AG08395 (cell line): ENCODE measurements around the gene IDH3G.

Experiments
- DNase-seq: peaks from one replicate; pipeline ENCODE4 v3.0.0; 2012; ENCODE audit warnings: mixed read lengths, low spot score

Gene IDH3G

DNA sequence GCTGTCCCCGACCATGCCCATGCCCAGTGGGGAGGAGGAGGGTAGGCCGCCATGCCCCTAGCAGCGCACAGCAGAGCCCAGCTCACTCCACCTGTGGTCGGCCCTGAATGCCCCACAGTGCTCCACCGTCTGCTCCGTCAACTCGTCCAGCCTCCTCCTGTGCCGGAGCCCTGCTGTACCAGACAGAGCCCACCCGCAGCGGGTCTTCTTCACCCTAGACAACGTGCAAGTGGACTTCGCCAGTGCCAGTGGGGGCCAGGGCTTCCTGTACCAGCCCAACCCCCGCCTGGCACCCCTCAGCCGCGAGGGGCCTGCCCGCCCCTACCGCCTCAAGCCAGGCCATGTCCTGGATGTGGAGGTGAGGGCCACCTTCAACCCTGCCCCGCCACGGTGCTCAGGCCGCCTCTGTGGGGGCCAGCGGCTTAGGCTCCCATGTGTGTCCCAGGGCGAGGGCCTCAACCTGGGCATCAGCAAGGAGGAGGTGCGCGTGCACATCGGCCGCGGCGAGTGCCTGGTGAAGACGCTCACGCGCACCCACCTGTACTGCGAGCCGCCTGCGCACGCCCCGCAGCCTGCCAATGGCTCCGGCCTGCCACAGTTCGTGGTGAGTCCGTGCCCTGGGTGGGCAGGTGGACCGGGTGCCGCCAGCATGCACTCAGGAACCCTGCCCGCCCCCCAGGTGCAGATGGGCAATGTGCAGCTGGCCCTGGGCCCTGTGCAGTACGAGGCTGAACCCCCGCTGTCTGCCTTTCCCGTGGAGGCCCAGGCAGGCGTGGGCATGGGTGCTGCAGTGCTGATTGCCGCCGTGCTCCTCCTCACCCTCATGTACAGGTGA, 20.2 kb downstream of the IDH3G start:
- DNase-seq = no peak

DNA sequence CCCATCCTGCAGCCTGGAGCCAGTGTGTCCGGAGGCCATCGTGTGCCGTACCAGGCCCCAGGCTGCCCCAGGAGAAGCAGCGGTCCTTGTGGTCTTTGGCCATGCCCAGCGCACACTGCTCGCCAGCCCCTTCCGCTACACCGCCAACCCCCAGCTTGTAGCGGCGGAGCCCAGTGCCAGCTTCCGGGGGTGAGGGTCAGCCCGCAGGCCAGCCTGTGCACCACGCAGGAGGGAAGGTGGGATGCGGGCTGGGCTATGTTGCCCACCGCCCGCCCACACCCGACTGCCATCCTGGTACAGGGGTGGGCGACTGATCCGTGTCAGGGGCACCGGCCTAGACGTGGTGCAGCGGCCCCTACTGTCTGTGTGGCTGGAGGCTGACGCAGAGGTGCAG, 21.0 kb downstream of the IDH3G start:
- no peak for DNase-seq

DNA sequence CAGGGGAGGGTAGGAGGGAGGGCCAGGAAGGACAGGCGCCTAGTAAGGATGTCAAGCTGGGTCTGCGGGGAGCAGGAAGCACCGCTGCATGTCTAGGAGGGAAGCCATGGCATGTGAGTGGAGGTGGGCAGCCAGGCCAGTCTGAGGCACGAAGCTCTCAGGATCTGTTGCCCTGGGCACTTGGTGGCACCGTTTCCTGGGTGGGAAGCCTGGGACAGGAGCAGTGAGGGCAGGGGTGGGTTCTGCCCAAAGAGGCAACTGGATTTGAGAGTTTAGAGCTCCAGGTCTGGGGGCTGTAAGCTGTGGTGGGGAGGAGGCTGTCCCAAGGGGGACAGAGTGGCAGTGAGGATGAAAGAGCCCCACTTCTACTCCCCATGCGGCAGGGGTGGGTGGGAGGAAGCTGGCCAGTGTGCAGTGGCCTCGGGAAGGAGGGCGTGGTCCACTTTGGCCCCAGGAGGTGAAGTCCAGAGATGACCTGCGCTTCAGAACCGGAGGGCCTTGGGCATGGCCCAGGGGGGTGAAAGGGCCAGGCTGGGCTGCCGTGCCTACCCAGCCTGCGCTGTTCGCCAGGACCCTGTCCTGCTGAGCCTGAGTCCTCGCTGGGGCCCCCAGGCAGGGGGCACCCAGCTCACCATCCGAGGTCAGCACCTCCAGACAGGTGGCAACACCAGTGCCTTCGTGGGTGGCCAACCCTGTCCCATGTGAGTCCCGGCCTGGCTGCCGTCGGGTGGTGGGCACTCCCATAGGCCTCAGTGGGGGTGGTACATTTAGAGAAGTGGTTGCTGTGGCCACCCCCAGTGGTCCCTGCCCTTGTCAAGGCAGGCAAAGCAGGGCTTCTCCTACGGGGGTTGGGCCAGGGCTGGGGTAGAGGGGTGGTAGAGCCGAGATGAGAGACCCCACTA, 21.6 kb downstream of the IDH3G start:
- DNase-seq = no peak

DNA sequence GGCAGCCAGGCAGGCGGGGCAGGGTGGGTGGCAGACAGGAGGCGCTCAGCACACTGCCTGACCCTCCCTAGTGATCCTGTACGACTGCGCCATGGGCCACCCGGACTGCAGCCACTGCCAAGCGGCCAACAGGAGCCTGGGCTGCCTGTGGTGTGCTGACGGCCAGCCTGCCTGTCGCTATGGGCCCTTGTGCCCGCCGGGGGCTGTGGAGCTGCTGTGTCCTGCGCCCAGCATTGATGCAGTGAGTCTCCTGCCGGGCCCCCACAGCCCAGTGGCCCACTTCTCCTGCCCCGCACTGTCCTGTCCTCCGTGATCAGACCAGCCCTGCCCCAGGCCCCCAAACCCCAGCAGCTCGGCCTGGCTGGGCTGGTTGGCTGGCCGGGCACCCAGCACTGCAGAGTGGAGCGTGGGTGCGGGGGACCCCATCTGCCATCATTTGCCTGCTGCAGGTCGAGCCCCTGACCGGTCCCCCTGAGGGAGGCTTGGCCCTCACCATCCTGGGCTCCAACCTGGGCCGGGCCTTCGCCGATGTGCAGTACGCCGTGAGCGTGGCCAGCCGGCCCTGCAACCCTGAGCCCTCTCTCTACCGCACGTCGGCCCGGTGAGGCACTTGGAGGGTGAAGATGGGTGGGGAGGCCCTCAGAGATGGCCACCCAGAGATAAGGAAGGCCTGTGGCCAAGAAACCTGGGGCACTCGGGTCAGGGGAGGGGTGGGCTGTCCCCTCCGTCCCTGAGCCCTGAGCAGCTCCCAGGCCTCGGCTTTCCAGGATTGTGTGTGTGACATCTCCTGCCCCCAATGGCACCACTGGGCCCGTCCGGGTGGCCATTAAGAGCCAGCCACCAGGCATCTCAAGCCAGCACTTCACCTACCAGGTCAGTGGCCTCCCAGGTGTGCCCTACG, 22.5 kb downstream of the IDH3G start:
- no peak for DNase-seq

DNA sequence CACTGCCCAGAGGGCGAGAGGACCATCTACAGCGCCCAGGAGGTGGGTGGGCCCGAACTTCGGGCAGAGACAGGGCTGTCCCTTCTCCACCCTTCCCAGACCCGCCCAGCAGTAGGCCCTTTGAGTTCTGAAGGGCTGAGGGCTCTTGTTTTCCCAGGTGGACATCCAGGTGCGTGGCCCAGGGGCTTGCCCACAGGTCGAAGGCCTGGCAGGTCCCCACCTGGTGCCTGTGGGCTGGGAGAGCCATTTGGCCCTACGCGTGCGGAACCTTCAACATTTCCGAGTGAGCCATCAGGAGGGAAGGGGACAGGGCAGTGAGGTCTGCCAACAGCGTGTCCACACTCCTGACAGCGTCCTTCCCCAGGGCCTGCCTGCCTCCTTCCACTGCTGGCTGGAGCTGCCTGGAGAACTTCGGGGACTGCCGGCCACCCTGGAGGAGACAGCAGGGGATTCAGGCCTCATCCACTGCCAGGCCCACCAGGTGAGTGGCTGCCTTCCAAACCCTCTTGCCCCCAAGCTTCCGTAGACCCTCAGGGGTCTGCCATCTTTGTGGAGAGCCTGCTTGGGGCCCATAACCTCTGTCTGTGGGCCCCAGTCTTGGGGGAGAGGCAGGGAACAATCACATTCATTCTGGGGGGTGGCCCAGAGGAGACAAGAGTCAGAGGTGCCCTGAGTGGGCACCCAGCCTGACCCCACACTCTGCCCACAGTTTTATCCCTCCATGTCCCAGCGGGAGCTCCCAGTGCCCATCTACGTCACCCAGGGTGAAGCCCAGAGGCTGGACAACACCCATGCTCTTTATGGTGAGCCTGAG, 23.4 kb downstream of the IDH3G start:
- no peak for DNase-seq

DNA sequence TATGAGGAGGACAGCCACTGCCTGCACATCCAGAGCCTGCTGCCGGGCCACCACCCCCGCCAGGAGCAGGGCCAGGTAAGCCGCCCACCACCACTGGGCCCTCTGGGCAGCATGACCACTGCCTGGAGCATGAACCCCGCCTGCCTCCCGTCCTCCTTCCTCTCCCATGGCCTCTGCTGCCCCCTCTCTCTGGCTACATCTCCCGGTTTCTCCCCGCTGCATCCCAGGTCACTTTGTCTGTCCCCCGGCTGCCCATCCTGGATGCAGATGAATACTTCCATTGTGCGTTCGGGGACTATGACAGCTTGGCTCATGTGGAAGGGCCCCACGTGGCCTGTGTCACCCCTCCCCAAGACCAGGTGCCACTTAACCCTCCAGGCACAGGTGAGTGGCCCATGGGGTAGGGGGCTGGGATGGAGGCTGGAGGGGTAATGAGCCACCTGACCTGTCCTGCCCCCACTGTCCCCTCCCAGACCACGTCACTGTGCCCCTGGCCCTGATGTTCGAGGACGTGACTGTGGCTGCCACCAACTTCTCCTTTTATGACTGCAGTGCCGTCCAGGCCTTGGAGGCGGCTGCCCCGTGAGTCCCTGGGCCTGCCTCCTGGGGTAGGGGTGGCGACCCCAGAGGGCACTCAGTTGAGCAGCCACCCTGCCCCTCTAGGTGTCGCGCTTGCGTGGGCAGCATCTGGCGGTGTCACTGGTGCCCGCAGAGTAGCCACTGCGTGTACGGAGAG, 24.1 kb downstream of the IDH3G start:
- no peak for DNase-seq

DNA sequence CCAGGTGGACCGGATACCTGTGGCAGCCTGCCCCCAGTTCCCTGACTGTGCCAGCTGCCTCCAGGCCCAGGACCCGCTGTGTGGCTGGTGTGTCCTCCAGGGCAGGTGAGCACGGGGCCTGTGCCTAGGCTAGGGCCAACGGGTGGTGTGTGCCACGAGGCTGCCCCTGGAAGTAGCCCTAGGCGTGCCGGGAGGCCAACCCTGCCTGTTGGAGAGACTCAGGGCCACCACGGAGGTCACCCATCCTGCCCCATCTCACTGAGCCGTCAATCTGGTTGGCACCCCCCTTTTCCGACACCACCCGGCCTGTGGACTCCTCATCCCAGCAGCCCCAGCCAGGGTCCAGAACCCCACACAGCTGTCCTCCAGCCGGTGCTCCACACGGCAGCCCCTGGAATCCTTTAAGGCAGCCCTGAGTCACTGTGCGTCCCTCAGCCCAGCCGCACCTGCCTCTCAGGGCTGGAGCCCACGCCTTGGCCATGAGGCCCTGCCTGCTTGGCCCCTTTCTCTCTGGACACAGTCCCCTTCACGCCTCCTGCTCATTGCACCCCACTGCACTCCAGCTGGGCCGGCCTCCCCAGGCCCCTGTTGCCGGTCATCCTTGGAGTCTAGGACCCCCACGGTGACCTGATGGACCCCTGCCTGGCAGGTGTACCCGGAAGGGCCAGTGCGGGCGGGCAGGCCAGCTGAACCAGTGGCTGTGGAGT, 24.9 kb downstream of the IDH3G start:
- no peak for DNase-seq

DNA sequence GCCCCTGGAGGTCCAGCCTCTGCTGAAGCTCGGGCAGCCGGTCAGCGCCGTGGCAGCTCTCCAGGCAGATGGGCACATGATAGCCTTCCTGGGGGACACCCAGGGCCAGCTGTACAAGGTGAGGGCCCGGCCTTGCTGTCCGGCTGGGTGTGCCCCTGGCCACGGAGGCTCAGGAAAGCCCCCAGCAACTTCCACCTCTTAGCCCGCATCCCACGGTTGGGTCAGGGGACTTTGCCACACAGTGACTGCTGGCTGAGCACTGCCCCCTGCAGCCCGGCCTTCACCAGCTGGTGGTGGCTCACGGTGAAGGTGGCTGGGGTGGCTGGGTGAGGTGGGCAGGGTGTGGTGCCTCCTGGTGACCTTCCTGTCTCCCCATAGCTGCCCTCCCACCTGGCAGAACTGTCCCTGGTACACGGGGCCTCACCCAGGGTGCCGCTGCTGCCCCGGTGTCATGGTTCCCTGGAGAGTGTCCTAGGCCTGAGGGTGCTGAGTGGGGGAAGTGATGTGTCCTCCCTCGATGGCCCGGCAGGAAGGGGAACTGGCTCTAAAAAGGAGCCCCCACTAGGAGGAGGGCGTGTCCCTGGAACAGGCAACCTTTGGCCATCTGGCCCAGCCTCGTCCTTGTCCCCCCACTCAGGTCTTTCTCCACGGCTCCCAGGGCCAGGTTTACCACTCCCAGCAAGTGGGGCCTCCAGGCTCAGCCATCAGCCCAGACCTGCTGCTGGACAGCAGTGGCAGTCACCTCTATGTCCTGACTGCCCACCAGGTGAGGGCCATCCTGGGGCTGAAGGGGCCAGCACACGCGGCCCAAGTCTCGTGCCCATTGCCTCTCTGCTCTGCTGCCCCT, 25.6 kb downstream of the IDH3G start:
- no peak for DNase-seq

DNA sequence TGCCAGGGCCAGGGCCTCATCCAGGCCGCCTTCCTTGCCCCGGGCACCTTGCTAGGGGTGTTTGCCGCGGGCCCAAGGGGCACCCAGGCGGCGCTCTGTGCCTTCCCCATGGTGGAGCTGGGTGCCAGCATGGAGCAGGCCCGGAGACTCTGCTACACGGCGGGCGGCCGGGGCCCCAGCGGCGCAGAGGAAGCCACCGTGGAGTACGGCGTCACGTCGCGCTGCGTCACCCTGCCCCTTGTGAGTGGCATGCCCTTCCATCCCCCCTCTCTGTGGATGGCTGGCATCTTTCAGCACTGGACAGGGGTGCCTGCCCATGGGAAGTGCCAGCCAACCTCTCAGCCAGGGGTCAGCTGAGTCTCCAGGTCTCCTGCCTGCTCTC, 26.5 kb downstream of the IDH3G start:
- DNase-seq = no peak

DNA sequence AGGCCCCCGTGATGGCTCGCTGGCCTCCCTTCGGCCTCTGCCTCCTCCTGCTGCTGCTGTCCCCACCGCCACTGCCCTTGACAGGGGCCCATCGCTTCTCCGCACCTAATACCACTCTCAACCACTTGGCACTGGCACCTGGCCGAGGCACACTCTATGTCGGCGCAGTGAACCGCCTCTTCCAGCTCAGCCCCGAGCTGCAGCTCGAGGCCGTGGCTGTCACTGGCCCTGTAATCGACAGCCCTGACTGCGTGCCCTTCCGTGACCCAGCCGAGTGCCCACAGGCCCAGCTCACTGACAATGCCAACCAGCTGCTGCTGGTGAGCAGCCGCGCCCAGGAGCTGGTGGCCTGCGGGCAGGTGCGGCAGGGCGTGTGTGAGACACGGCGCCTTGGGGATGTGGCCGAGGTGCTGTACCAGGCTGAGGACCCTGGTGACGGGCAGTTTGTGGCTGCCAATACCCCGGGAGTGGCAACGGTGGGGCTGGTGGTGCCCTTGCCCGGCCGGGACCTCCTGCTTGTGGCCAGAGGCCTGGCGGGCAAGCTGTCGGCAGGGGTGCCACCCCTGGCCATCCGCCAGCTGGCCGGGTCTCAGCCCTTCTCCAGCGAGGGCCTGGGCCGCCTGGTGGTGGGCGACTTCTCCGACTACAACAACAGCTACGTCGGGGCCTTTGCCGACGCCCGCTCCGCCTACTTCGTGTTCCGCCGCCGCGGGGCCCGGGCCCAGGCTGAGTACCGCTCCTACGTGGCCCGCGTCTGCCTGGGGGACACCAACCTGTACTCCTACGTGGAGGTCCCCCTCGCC, 27.1 kb downstream of the IDH3G start:
- no peak for DNase-seq

DNA sequence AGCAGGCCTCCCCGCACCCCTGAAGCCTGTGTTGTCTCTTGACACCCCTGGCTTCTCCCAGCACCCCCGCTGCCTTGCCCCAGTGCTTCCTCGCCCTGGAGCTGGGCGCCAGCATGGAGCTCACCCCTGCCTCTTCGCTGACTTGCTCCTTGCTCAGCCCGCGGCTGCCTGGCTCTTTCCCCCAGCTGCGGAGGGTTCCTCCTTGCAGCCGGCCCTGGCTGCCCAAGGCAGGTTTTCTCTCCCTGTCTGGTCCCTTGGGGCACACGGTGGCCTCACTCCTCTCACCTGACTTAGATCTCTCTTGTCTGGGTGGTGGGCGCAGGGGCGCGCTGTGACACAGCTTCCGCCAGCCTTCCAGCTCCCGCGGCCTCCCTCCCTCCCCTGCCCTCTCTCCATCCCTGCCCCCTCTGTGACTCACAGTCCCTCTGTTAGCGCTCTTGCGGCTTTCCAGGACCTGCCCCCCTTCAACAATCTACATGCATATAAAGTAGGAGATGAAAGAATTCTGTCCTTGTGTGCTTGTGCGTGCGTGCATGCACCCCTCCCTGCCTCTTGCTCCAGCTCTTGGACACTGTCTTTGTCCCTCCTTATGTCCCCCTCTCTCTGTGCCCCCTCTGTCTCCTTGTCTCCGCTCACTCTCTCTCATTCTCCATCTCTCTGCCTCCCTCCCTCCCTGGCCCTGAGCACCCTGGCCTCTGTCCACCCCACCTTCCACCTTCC, 27.9 kb downstream of the IDH3G start:
- peak; percentile 75 for DNase-seq

DNA sequence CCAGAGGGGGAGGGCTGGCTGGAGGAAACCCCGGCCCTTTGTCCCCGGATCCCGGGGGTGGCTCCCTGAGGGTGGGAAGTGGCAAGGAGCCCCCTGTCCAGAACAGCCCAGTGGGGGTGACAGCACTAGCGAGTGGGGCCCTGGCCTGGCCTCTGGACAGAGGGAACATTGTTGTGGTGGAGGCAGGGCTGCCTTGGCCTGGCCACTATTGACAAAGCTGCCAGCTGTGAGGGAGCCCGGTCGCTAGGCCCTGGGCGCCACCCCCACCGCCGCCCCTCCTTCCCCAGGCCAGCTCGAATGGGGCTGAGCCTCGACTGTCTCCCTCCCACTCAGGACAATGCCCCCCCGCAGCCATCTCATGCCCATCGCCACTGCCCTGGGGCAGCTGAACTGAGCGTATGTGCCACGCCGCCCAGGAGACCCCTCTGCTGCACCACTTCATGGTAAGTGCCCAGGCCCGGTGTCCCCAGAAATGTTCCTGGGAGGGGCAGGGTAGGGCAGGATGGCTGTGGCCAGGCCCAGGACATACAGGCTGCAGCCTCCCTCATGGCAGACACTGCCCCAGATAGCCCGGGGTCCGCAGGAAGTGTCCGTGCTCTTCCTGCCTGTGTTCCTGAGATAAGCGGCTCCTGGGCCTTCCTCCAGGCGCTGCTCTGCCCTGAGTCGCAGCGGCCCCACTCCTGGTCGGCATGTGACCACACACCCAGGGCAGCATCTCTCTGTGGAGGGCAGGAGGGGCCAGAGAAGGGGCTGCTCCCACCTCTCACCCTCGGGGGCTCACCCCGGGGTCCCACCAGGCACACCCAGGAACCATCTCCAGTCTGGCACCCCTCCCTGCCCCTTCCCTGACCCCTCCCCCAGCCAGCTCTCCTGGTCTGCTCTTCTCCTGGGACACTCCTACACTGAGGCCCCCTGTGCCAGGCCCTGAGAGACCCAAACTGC, 28.8 kb downstream of the IDH3G start:
- DNase-seq = no peak

DNA sequence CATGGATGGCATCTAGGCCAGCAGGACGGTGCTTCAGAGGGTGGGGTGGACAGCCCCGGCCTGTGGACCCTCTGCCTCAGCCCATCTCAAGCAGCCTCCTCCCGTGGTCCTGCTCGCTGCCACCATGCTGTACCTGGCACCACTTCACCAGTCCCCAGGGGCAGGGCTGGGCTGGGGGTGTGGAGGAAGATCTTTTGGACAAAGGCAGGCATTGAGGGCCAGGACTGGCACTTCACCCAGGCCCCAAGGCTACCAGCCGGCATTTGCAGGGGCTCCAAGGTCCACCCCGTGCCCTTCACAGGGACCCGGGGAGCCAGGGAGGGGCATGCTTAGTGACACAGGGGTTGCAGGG, 29.4 kb downstream of the IDH3G start:
- no peak for DNase-seq

DNA sequence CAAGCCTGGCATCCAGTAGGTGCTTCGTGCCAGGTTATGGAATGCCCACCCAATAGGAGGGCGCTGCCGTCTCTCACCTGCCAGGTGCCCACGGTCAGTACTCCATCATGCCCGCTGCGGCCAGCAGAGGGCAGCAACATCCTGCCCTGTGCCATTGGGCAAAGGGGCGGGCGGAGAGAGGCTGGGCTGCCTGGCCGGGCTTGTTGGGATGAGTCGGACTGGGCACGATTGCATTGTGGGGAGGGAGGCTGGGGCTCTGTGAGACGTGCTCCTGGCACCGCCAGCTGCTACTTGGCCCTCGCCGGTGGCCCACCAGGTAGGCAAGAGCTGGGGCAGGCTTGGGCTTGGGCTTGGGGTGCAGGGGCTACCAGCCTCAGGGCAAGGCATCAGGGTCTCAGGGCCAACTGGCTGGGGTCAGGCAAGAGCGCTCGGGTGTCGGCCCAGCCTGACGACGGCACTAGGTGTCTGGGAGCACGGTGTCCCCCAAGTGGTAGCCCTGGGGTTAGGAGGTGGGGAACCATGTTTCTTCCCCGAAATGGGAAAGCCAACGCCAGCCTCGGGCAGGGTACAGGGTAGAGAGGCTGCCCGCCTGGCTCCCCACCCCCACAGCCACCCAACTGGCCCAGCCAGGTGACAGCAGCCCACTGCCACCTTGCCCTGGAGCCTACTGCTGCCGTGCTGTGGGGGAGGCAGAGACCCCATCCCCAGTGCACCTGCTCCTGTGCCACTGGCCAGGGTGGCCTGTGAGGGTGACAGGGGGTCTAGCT, 30.0 kb downstream of the IDH3G start, which contains the start of gene PLXNB3:
PLXNB3 (plus strand) TSS at position 261 of the 767 bp plus-strand sequence. CDS start 1,287 bp downstream, outside the sequence.
- DNase-seq = peak; percentile 85

DNA sequence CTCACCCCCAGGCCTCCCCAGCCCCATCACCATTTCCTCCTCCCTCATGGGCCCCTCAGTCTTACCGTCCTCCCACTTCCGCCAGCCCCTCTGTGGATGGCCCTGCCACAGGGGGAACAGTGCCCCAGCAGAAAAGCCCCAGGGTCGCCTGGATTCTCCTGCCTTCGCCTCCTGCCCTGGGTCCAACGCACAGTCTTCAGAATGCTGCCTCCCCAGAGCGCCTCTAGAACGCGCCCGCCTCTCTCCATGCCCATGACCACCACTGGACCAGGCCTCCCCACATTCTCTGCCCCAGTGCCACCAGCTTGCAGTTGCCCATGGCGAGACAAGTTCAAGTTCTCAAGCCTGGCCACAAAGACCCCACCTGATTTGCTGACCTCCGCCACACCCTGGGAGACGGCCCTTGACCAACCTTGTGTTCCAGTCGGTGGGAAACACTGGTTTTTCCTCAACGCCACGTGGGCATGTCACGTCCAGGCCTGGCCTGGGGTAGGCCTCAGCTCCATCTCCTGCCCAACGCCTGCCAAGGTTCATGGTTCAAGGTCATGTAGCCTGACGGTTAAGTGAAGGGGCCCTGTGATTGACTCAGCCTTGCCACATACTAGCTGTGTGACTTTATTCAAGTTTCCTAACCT, 30.8 kb downstream of the IDH3G start:
- no peak for DNase-seq
